ENCODE data around the gene NR2F1.

DNA sequence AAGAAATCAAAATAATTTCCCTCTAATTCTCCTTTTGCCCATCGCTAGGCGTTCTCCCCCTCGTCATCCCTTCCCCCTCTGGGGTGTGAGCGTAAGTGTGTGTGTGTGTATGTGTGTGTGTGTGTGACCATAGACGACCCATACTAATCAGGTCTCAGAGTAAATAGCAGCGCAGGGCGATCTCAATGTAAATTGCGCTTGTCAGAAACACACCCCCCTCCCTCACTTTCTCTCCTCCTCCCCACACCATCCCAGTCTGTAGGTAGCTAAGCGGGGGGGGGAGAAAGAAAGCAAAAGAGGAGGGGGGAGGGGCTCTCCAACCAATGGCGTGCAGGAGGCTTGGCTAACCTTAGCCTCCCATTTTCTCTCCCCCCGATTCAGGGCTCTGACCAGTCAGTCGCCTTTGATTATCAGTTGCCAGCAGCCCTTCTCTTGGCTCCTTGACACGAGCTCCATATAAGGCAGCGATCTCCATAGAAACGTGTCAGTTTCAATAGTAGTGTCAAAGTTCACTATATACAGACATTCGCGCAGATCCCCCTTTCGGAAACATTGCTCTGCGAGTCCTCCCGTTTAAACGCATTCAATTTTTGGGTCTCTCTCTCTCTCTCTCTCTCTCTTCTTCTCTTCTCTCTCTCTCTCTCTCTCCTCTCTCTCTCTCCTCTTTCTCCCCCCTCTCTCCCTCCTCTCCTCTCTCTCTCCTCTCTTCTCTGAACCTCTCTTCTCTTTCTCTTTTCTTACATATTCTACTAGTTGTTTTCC lies at the start of gene NR2F1:
- TF ChIP-seq CTCF (conservative IDR thresholded peaks at IDR 0.05; ENCODE audit: low read depth in 2 of 2) (no peak), EZH2phosphoT487 (IDR thresholded peaks at IDR 0.05; ENCODE audit: unreplicated experiment) (no peak), EZH2 (IDR thresholded peaks at IDR 0.05; ENCODE audit: low read depth, unreplicated experiment) (no peak), POLR2AphosphoS5 (IDR thresholded peaks at IDR 0.05; ENCODE audit: low read depth) (no peak), CREB1 (CRISPR knock-in tag; IDR thresholded peaks at IDR 0.05; ENCODE audit: low read depth) (peak; percentile 4)
- TF ChIP-seq, protein P1, sequence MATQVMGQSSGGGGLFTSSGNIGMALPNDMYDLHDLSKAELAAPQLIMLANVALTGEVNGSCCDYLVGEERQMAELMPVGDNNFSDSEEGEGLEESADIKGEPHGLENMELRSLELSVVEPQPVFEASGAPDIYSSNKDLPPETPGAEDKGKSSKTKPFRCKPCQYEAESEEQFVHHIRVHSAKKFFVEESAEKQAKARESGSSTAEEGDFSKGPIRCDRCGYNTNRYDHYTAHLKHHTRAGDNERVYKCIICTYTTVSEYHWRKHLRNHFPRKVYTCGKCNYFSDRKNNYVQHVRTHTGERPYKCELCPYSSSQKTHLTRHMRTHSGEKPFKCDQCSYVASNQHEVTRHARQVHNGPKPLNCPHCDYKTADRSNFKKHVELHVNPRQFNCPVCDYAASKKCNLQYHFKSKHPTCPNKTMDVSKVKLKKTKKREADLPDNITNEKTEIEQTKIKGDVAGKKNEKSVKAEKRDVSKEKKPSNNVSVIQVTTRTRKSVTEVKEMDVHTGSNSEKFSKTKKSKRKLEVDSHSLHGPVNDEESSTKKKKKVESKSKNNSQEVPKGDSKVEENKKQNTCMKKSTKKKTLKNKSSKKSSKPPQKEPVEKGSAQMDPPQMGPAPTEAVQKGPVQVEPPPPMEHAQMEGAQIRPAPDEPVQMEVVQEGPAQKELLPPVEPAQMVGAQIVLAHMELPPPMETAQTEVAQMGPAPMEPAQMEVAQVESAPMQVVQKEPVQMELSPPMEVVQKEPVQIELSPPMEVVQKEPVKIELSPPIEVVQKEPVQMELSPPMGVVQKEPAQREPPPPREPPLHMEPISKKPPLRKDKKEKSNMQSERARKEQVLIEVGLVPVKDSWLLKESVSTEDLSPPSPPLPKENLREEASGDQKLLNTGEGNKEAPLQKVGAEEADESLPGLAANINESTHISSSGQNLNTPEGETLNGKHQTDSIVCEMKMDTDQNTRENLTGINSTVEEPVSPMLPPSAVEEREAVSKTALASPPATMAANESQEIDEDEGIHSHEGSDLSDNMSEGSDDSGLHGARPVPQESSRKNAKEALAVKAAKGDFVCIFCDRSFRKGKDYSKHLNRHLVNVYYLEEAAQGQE (IDR thresholded peaks at IDR 0.05; ENCODE audit: unreplicated experiment) = no peak
